GM20431 (cell line): ENCODE results near the gene P3H1.
"Not testable (repeated sequence)": the region's sequence is repeated elsewhere in the genome, so short reads cannot be mapped to it uniquely, and the experiment has no call there.

Experiments used
- in situ Hi-C: fragments of 300-500 bp; cut with MseI, MboI; formaldehyde crosslinking; loops from one replicate; pipeline ENCODE4 v1.15.0; 2020; ENCODE audit warnings: low sequenced_read_pairs; ENCODE audit not compliant: unreplicated experiment

Gene P3H1

GRCh38 chr1:42735477-42736105, 31.2 kb downstream of the P3H1 start:
- in situ Hi-C loops, result loop anchor here (25.0 kb wide), 1 partner anchor 373 kb away; no protein-coding TSS in a partner anchor

GRCh38 chr1:42735056-42735455, 31.8 kb downstream of the P3H1 start:
- in situ Hi-C loops, result loop anchor here (25.0 kb wide), 1 partner anchor 373 kb away; no protein-coding TSS in a partner anchor

GRCh38 chr1:42734201-42735035, 32.4 kb downstream of the P3H1 start:
- in situ Hi-C loops, result loop anchor here (25.0 kb wide), 1 partner anchor 372 kb away; no protein-coding TSS in a partner anchor

GRCh38 chr1:42733415-42734200, 33.2 kb downstream of the P3H1 start:
- in situ Hi-C loops, result loop anchor here (25.0 kb wide), 1 partner anchor 371 kb away; no protein-coding TSS in a partner anchor

- in situ Hi-C loops, result loop anchor here (25.0 kb wide), 1 partner anchor 370 kb away; no protein-coding TSS in a partner anchor
These were observed 34.6 kb downstream of the P3H1 start for GRCh38 chr1:42732126-42732680.

- in situ Hi-C loops, result loop anchor here (25.0 kb wide), 1 partner anchor 369 kb away; no protein-coding TSS in a partner anchor
These were observed 35.2 kb downstream of the P3H1 start for GRCh38 chr1:42731585-42731984.

GRCh38 chr1:42730988-42731387, 35.8 kb downstream of the P3H1 start:
- in situ Hi-C loops, result loop anchor here (25.0 kb wide), 1 partner anchor 369 kb away; no protein-coding TSS in a partner anchor

- in situ Hi-C loops, result loop anchor here (25.0 kb wide), 1 partner anchor 368 kb away; no protein-coding TSS in a partner anchor
These were observed 36.8 kb downstream of the P3H1 start for GRCh38 chr1:42730002-42730401.

- in situ Hi-C loops, result loop anchor here (25.0 kb wide), 1 partner anchor 364 kb away; no protein-coding TSS in a partner anchor
These were observed 41.0 kb downstream of the P3H1 start for GRCh38 chr1:42725820-42726219.

GRCh38 chr1:42723511-42723910, 43.3 kb downstream of the P3H1 start:
- in situ Hi-C loops, result no loop called here

GRCh38 chr1:42722403-42722802, 44.4 kb downstream of the P3H1 start:
- in situ Hi-C loops, result not testable (repeated sequence)

- in situ Hi-C loops, result no loop called here
These were observed 44.9 kb downstream of the P3H1 start for GRCh38 chr1:42721926-42722325.

- in situ Hi-C loops, result no loop called here
These were observed 46.0 kb downstream of the P3H1 start for GRCh38 chr1:42720868-42721267.

GRCh38 chr1:42714441-42714840, 52.4 kb downstream of the P3H1 start:
- in situ Hi-C loops, result not testable (repeated sequence)

GRCh38 chr1:42713293-42713692, 53.5 kb downstream of the P3H1 start:
- in situ Hi-C loops, result no loop called here

GRCh38 chr1:42712808-42713207, 54.0 kb downstream of the P3H1 start:
- in situ Hi-C loops, result not testable (repeated sequence)

- in situ Hi-C loops, result no loop called here
These were observed 62.9 kb downstream of the P3H1 start for GRCh38 chr1:42703888-42704464.

GRCh38 chr1:42700006-42700405, 66.8 kb downstream of the P3H1 start:
- in situ Hi-C loops, result no loop called here

- in situ Hi-C loops, result no loop called here
These were observed 68.6 kb downstream of the P3H1 start for GRCh38 chr1:42698081-42698813.
